GM18867 (cell line): ENCODE measurements around the gene AKAP17A.
A peak's percentile ranks its signal among the peaks of the same experiment; 100 is the strongest.
"Not testable (repeated sequence)": the region's sequence is repeated elsewhere in the genome, so short reads cannot be mapped to it uniquely, and the experiment has no call there.

Experiments
- ATAC-seq: cut with Tn5 transposase; IDR thresholded peaks from one replicate; pipeline ENCODE4 v1.9.1; 2021; ENCODE audit warnings: mild to moderate bottlenecking, moderate library complexity; ENCODE audit not compliant: unreplicated experiment

Gene AKAP17A

GRCh38 chrX:1591102-1591862 is at the start of gene AKAP17A:
TSS of gene AKAP17A (plus strand) at chrX:1591604. CDS start at chrX:1593463, 1,859 bp downstream.
- ATAC-seq, result peak; percentile 87

GRCh38 chrX:1542994-1543725 is 48.2 kb upstream of the AKAP17A start:
- no peak for ATAC-seq

GRCh38 chrX:1545776-1546408 is 45.5 kb upstream of the AKAP17A start:
- ATAC-seq, result no peak

- no peak for ATAC-seq
Observed at GRCh38 chrX:1546691-1547251, 44.6 kb upstream of the AKAP17A start.

GRCh38 chrX:1551959-1552546 is 39.4 kb upstream of the AKAP17A start:
- ATAC-seq, result no peak

- peak; percentile 65 for ATAC-seq
Observed at GRCh38 chrX:1554469-1555210, 36.8 kb upstream of the AKAP17A start.

- ATAC-seq, result no peak
Observed at GRCh38 chrX:1555370-1555769, 36.0 kb upstream of the AKAP17A start.

- ATAC-seq, result not testable (repeated sequence)
Observed at GRCh38 chrX:1557442-1557841, 34.0 kb upstream of the AKAP17A start.

- no peak for ATAC-seq
Observed at GRCh38 chrX:1558761-1559468, 32.5 kb upstream of the AKAP17A start.

GRCh38 chrX:1561164-1561563 is 30.2 kb upstream of the AKAP17A start:
- ATAC-seq, result no peak

GRCh38 chrX:1564077-1564476 is 27.3 kb upstream of the AKAP17A start:
- ATAC-seq, result not testable (repeated sequence)

GRCh38 chrX:1564750-1565683 is 26.4 kb upstream of the AKAP17A start:
- peak; percentile 68 for ATAC-seq

GRCh38 chrX:1574181-1574580 is 17.2 kb upstream of the AKAP17A start:
- ATAC-seq, result not testable (repeated sequence)

GRCh38 chrX:1576201-1576992 is 15.0 kb upstream of the AKAP17A start:
- no peak for ATAC-seq

GRCh38 chrX:1577845-1578244 is 13.6 kb upstream of the AKAP17A start:
- no peak for ATAC-seq

- no peak for ATAC-seq
Observed at GRCh38 chrX:1578511-1579173, 12.8 kb upstream of the AKAP17A start.

- peak; percentile 46 for ATAC-seq
Observed at GRCh38 chrX:1581132-1581531, 10.3 kb upstream of the AKAP17A start.
